ENCODE measurements around the gene HDAC11. TPM values are rescaled to one million over a fixed set of nuclear protein-coding genes. Genes with fewer than 3 reads are reported as not detected.

HDAC11 gene, protein sequence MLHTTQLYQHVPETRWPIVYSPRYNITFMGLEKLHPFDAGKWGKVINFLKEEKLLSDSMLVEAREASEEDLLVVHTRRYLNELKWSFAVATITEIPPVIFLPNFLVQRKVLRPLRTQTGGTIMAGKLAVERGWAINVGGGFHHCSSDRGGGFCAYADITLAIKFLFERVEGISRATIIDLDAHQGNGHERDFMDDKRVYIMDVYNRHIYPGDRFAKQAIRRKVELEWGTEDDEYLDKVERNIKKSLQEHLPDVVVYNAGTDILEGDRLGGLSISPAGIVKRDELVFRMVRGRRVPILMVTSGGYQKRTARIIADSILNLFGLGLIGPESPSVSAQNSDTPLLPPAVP
- total RNA-seq (2012; rRNA removed) (6.1 and 9.1 TPM in 2 replicates), polyA plus RNA-seq (2012; rRNA removed) (10.8 and 11.4 TPM in 2 replicates), Bru-seq, nascent RNA (percentile 51 among the genes with signal in this experiment), BruChase-seq, experiment 1, labeled RNA remaining after a 6-hour chase (percentile 59 among the genes with signal in this experiment), BruChase-seq, experiment 2, labeled RNA remaining after a 2-hour chase (percentile 69 among the genes with signal in this experiment)
- 7.6 and 13.4 TPM in 2 replicates for polyA plus RNA-seq (2012; cell fraction: cytosol; rRNA removed)
- 8.5 and 13.0 TPM in 2 replicates for polyA plus RNA-seq (2012; cell fraction: nucleus; rRNA removed; ENCODE audit: low replicate concordance)
- long read RNA-seq, transcript HDAC11-201 (10 exons, 2,960 nt) = major isoform, 25 of 50 reads
- long read RNA-seq, partial matches to known transcripts = 5 of 50 reads
- long read RNA-seq, other reads (novel, unspliced or antisense) = 17 of 50 reads

DNA sequence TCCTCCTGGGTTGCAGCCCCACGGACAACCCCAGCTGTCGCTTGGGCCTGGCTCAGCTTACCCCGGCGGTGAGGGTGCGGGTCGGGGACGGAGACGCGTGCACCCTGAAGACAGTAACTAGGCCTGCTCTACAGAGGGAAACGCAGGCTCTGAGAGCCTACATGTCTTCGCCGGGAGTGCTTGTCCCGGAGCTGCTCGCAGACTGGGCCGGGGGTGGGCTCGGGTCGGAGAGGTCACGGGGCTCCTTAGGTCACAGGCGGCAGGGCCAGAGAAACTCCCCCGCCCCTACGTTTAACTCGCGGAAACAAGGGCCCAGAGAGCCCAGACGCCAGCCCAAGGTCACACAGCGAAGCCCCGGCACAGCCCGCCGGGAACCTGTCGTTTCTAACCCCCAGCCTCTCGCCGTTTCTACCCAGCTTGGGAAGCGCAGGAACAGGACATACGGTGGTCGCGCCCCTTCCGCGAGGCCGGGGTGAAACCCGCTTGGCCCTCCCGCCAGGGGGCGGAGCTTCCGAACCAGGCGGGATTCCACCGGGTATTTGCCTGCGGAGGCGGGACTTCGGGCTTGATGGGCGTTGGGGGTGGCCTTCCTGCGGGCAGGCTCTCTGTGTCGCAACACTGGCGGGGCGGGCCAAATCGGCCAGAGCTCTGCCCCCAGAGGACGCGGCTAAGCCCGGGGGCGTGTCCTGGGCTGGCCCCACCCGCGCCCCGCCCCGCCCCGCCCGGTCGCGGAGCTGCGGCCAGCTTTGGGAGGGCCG, at the start of gene HDAC11:
HDAC11 (plus strand) TSS at position 725 of the 758 bp plus-strand sequence. CDS start 42 bp downstream, outside the sequence.
- Histone ChIP-seq H4K8ac (ENCODE audit: low read depth in 2 of 2, low read length in 2 of 2) (peak within 1 kb of the TSS; percentile 82 to 89), H2BK15ac (ENCODE audit: low read depth, low read length) (no peak within 1 kb of the TSS), H2AK9ac (replicated peaks; ENCODE audit: low read depth, low read length, poor library complexity) (peak within 1 kb of the TSS; percentile 88), H3K4me2 (ENCODE audit: low read depth, low read length) (peak within 1 kb of the TSS; percentile 87), H3K9ac (ENCODE audit: low read depth, low read length) (peak within 1 kb of the TSS; percentile 79), H3K18ac (ENCODE audit: low read depth, low read length) (peak within 1 kb of the TSS; percentile 41), H3K9me3 (ENCODE audit: control insufficient read depth, insufficient read depth, low read length) (no peaks in the 10 kb centered on the region), H2BK120ac (ENCODE audit: low read depth, low read length) (no peak within 1 kb of the TSS; the same call in 1 of the 2 replicates), H3K27me3 (ENCODE audit: control insufficient read depth, insufficient read depth, low read length) (no peaks in the 10 kb centered on the region), H4K91ac (ENCODE audit: insufficient read depth, low read depth, low read length) (0 out of 2 replicates have a peak within 1 kb of the TSS, but pooled peaks have one; percentile 7), H2AFZ (replicated peaks; ENCODE audit: low read length, poor library complexity) (peak within 1 kb of the TSS; percentile 96), H3K14ac (replicated peaks; ENCODE audit: low read depth, low read length) (peak within 1 kb of the TSS; percentile 74), H2AK5ac (ENCODE audit: low read depth, low read length) (peak within 1 kb of the TSS; percentile 67; the same call in 1 of the 2 replicates), H3K23ac (ENCODE audit: low read depth, low read length) (peak within 1 kb of the TSS; percentile 79), H4K5ac (ENCODE audit: low read depth, low read length) (peak within 1 kb of the TSS; percentile 23), H2BK5ac (ENCODE audit: low read depth, low read length, poor library complexity, severe bottlenecking) (peak within 1 kb of the TSS; percentile 25), H4K20me1 (ENCODE audit: insufficient read depth, low read length) (no peaks in the 10 kb centered on the region), H3K79me1 (ENCODE audit: low read depth in 1 of 2, low read length in 2 of 2) (peaks cover 0 to 7% of the 10 kb centered on the region in 2 experiments; a peak in 2 of 4 replicates), H3K27ac (ENCODE audit: insufficient read depth, low read length) (peak within 1 kb of the TSS; percentile 69), H3K56ac (ENCODE audit: extremely low read depth, insufficient read depth, low read length) (peak within 1 kb of the TSS; percentile 31; the same call in 1 of the 2 replicates), H3K9me1 (ENCODE audit: insufficient read depth, low read length) (peaks cover 8% of the 10 kb centered on the region), H3K36me3 (ENCODE audit: control insufficient read depth, insufficient read depth, low read length) (no peaks in the 10 kb centered on the region; the same call in 1 of the 2 replicates), H2BK20ac (ENCODE audit: low read depth, low read length) (no peak within 1 kb of the TSS), H3K4me1 (ENCODE audit: control insufficient read depth, insufficient read depth, low read length) (peaks cover 6% of the 10 kb centered on the region; the same call in 1 of the 2 replicates), H3K4ac (ENCODE audit: low read depth, low read length) (peak within 1 kb of the TSS; percentile 46; the same call in 1 of the 2 replicates), H3K4me3 (ENCODE audit: insufficient read depth, low read depth, low read length) (peak within 1 kb of the TSS; percentile 75)
- peak; percentile 73; the same call in 1 of the 2 replicates for TF ChIP-seq MAZ (IDR thresholded peaks at IDR 0.05; ENCODE audit: borderline replicate concordance, low read depth, low read length)
- no peak for TF ChIP-seq RFX5 (IDR thresholded peaks at IDR 0.05; ENCODE audit: low read depth, low read length)
- TF ChIP-seq BHLHE40 (IDR thresholded peaks at IDR 0.05; ENCODE audit: low read depth, low read length) = no peak
- TF ChIP-seq, protein P1, sequence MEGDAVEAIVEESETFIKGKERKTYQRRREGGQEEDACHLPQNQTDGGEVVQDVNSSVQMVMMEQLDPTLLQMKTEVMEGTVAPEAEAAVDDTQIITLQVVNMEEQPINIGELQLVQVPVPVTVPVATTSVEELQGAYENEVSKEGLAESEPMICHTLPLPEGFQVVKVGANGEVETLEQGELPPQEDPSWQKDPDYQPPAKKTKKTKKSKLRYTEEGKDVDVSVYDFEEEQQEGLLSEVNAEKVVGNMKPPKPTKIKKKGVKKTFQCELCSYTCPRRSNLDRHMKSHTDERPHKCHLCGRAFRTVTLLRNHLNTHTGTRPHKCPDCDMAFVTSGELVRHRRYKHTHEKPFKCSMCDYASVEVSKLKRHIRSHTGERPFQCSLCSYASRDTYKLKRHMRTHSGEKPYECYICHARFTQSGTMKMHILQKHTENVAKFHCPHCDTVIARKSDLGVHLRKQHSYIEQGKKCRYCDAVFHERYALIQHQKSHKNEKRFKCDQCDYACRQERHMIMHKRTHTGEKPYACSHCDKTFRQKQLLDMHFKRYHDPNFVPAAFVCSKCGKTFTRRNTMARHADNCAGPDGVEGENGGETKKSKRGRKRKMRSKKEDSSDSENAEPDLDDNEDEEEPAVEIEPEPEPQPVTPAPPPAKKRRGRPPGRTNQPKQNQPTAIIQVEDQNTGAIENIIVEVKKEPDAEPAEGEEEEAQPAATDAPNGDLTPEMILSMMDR (conservative IDR thresholded peaks at IDR 0.05; ENCODE audit: low read depth, low read length) = peak; percentile 18; the same call in 1 of the 2 replicates
- no peak for TF ChIP-seq RAD21 (IDR thresholded peaks at IDR 0.05; ENCODE audit: low read length)
- TF ChIP-seq CEBPB (IDR thresholded peaks at IDR 0.05; ENCODE audit: low read depth, low read length) = peak; percentile 99
- TF ChIP-seq MXI1 (IDR thresholded peaks at IDR 0.05; ENCODE audit: borderline replicate concordance, low read depth, low read length) = 0 out of 2 replicates have a peak, but pooled peaks have one; percentile 12
- POLR2A ChIA-PET (ENCODE audit: unreplicated experiment) = interaction anchor here (0.6 kb wide), 1 partner anchor 900 kb away, joined by 4 read pairs; no protein-coding TSS in a partner anchor
- intact Hi-C loops (cut with micrococcal nuclease) = no loop called here
- peak; percentile 95 for DNase-seq
- 0% methylated on average over 18 of the region's 67 CpGs; no CpG with 5 or more reads in 1 of the 2 experiments for WGBS, 2 experiments (ENCODE audit: extremely low coverage in 2 of 2, insufficient read length in 1 of 2)
- no TSS peak for BruUV-seq (replicated peaks)
- ATAC-seq (ENCODE audit: low read depth) = peak; percentile 98
- CTCF ChIA-PET = interaction anchor here (0.8 to 1.3 kb wide), 3 partner anchors 15 to 388 kb away, joined by 3 to 6 read pairs (median 4); no protein-coding TSS in a partner anchor
- dilution Hi-C loops (cut with HindIII; ENCODE audit: low sequenced_read_pairs, unreplicated experiment) = no loop called here
- in situ Hi-C loops (cut with MboI; ENCODE audit: low sequenced_read_pairs) = loop anchor here (25.0 kb wide), 2 partner anchors 408 to 633 kb away; partner anchors contain the start of genes CHCHD4 and WNT7A

Measured in IMR-90 (cell line).